IMR-90 (cell line): Measurements from ENCODE around the gene CFAP73. TPM values are rescaled to one million over a fixed set of nuclear protein-coding genes. Genes with fewer than 3 reads are reported as not detected.

Source experiments
- ATAC-seq: fragments of 200-7000 bp; cut with Tn5 transposase; 2 replicates; pipeline ENCODE4 v1.9.1; 2020; ENCODE audit warnings: low read depth, mild to moderate bottlenecking, moderate library complexity
- BruUV-seq: library from RNA; stranded (reverse); fragments of 400-500 nt; replicated peaks from 2 replicates; lab custom pipeline; 2021; lab: Mats Ljungman, UMichigan
- CTCF ChIA-PET: fragments of 300-600 bp; formaldehyde crosslinking; extraction: SDS; loops from one replicate; lab custom pipeline; 2021; ENCODE audit warnings: antibody characterized with exemption; lab: Yijun Ruan, JAX
- POLR2A ChIA-PET: fragments of 300-600 bp; sonication (Branson Sonifier 250); formaldehyde crosslinking; loops from one replicate; lab custom pipeline; 2022; ENCODE audit warnings: antibody characterized with exemption; ENCODE audit not compliant: unreplicated experiment; lab: Charles Lee
- DNase-seq: peaks from one replicate; pipeline ENCODE4 v3.0.0; 2013
- H2AFZ ChIP-seq: replicated peaks from 2 replicates; pipeline ENCODE3; 2013; ENCODE audit warnings: low read length, mild to moderate bottlenecking; ENCODE audit not compliant: poor library complexity
- H2AK5ac ChIP-seq: 2 replicates; pipeline ENCODE4 v1.6.1; 2013; ENCODE audit warnings: low read depth, low read length, inconsistent platforms
- H2AK9ac ChIP-seq: replicated peaks from 2 replicates; pipeline ENCODE3; 2013; ENCODE audit warnings: mild to moderate bottlenecking, low read depth, low read length, moderate library complexity; ENCODE audit not compliant: poor library complexity
- H2BK120ac ChIP-seq: 2 replicates; pipeline ENCODE4 v1.6.1; 2013; ENCODE audit warnings: low read depth, low read length, inconsistent platforms
- H2BK15ac ChIP-seq: 3 replicates; pipeline ENCODE4 v1.6.1; 2013; ENCODE audit warnings: low read depth, low read length, inconsistent platforms
- H2BK20ac ChIP-seq: 2 replicates; pipeline ENCODE4 v1.6.1; 2013; ENCODE audit warnings: low read depth, mild to moderate bottlenecking, inconsistent platforms, low read length, moderate library complexity
- H2BK5ac ChIP-seq: 2 replicates; pipeline ENCODE4 v1.6.1; 2013; ENCODE audit warnings: mild to moderate bottlenecking, low read depth, low read length, inconsistent platforms; ENCODE audit not compliant: poor library complexity, severe bottlenecking
- H3K14ac ChIP-seq: replicated peaks from 2 replicates; pipeline ENCODE4 v1.6.1; 2013; ENCODE audit warnings: low read depth, low read length, inconsistent platforms
- H3K18ac ChIP-seq: 2 replicates; pipeline ENCODE4 v1.6.1; 2013; ENCODE audit warnings: low read depth, low read length, control low read depth
- H3K23ac ChIP-seq: 2 replicates; pipeline ENCODE4 v1.6.1; 2013; ENCODE audit warnings: low read depth, low read length, inconsistent platforms
- H3K27ac ChIP-seq: 2 replicates; pipeline ENCODE4 v1.5.1; 2013; ENCODE audit warnings: mild to moderate bottlenecking, control low read depth, low read length; ENCODE audit not compliant: insufficient read depth
- H3K27me3 ChIP-seq: 2 replicates; pipeline ENCODE4 v1.6.1; 2013; ENCODE audit warnings: low read length; ENCODE audit not compliant: control insufficient read depth, insufficient read depth
- H3K36me3 ChIP-seq: 2 replicates; pipeline ENCODE4 v1.6.1; 2013; ENCODE audit warnings: low read length, mixed read lengths; ENCODE audit not compliant: control insufficient read depth, insufficient read depth
- H3K4ac ChIP-seq: 2 replicates; pipeline ENCODE4 v1.6.1; 2013; ENCODE audit warnings: low read depth, low read length, inconsistent platforms
- H3K4me1 ChIP-seq: 2 replicates; pipeline ENCODE4 v1.6.1; 2013; ENCODE audit warnings: low read length, mixed read lengths; ENCODE audit not compliant: control insufficient read depth, insufficient read depth
- H3K4me2 ChIP-seq: 2 replicates; pipeline ENCODE4 v1.6.1; 2013; ENCODE audit warnings: low read depth, mild to moderate bottlenecking, control low read depth, low read length, moderate library complexity
- H3K4me3 ChIP-seq: 2 replicates; pipeline ENCODE4 v1.5.1; 2013; ENCODE audit warnings: low read depth, mild to moderate bottlenecking, control low read depth, low read length, moderate library complexity; ENCODE audit not compliant: insufficient read depth
- H3K56ac ChIP-seq: 2 replicates; pipeline ENCODE4 v1.6.1; 2013; ENCODE audit warnings: low read length, inconsistent platforms; ENCODE audit not compliant: insufficient read depth; ENCODE audit errors: extremely low read depth
- H3K79me1 ChIP-seq, 2 experiments: 2 replicates each; pipeline ENCODE4 v1.6.1; 2013; ENCODE audit warnings: low read length in 2 of 2, inconsistent platforms in 1 of 2, low read depth in 1 of 2
- H3K9ac ChIP-seq: 2 replicates; pipeline ENCODE4 v1.6.1; 2013; ENCODE audit warnings: low read depth, low read length, control low read depth
- H3K9me1 ChIP-seq: 2 replicates; pipeline ENCODE4 v1.6.1; 2013; ENCODE audit warnings: low read length, inconsistent platforms; ENCODE audit not compliant: insufficient read depth
- H3K9me3 ChIP-seq: 2 replicates; pipeline ENCODE4 v1.6.1; 2013; ENCODE audit warnings: low read length; ENCODE audit not compliant: control insufficient read depth, insufficient read depth
- H4K20me1 ChIP-seq: 2 replicates; pipeline ENCODE4 v1.6.1; 2013; ENCODE audit warnings: low read length, inconsistent platforms; ENCODE audit not compliant: insufficient read depth
- H4K5ac ChIP-seq: 2 replicates; pipeline ENCODE4 v1.6.1; 2013; ENCODE audit warnings: mild to moderate bottlenecking, low read depth, low read length, control low read depth
- H4K8ac ChIP-seq, 2 experiments: 2 replicates each; pipeline ENCODE4 v1.6.1; 2013; ENCODE audit warnings: low read depth in 2 of 2, low read length in 2 of 2, control low read depth in 1 of 2, inconsistent platforms in 1 of 2
- H4K91ac ChIP-seq: 2 replicates; pipeline ENCODE4 v1.6.1; 2013; ENCODE audit warnings: low read depth, low read length, inconsistent platforms; ENCODE audit not compliant: insufficient read depth
- BHLHE40 ChIP-seq: fragments of 150-350 bp; IDR thresholded peaks from 2 replicates; pipeline ENCODE4 v1.6.1; 2016; ENCODE audit warnings: mild to moderate bottlenecking, low read depth, low read length
- CEBPB ChIP-seq: IDR thresholded peaks from 2 replicates; pipeline ENCODE4 v1.6.1; 2012; ENCODE audit warnings: low read depth, low read length, improper control_type of control experiment
- CHD1 ChIP-seq: IDR thresholded peaks from 2 replicates; pipeline ENCODE4 v1.6.1; 2012; ENCODE audit warnings: low read depth, low read length, improper control_type of control experiment
- ELK1 ChIP-seq: fragments of 150-350 bp; IDR thresholded peaks from 2 replicates; pipeline ENCODE4 v1.6.1; 2016; ENCODE audit warnings: low read depth, mild to moderate bottlenecking, low read length, moderate library complexity, borderline replicate concordance
- FOS ChIP-seq: fragments of 150-350 bp; IDR thresholded peaks from 2 replicates; pipeline ENCODE4 v1.6.1; 2016; ENCODE audit warnings: low read depth, low read length
- MAFK ChIP-seq: IDR thresholded peaks from 2 replicates; pipeline ENCODE4 v1.6.1; 2012; ENCODE audit warnings: low read depth, low read length, improper control_type of control experiment
- MAZ ChIP-seq: IDR thresholded peaks from 2 replicates; pipeline ENCODE4 v1.6.1; 2012; ENCODE audit warnings: low read depth, mild to moderate bottlenecking, low read length, improper control_type of control experiment, moderate library complexity, borderline replicate concordance
- MXI1 ChIP-seq: IDR thresholded peaks from 2 replicates; pipeline ENCODE4 v1.6.1; 2012; ENCODE audit warnings: low read depth, mild to moderate bottlenecking, low read length, moderate library complexity, borderline replicate concordance
- NFE2L2 ChIP-seq: fragments of 150-350 bp; IDR thresholded peaks from 2 replicates; pipeline ENCODE4 v1.6.1; 2016; ENCODE audit warnings: low read depth, mild to moderate bottlenecking, low read length
- POLR2A ChIP-seq: IDR thresholded peaks from 2 replicates; pipeline ENCODE4 v1.6.1; 2012; ENCODE audit warnings: mild to moderate bottlenecking, low read depth, low read length
- RAD21 ChIP-seq: IDR thresholded peaks from 2 replicates; pipeline ENCODE4 v1.6.1; 2012; ENCODE audit warnings: low read length, improper control_type of control experiment
- RCOR1 ChIP-seq: IDR thresholded peaks from 2 replicates; pipeline ENCODE4 v1.6.1; 2012; ENCODE audit warnings: mild to moderate bottlenecking, low read length, improper control_type of control experiment; ENCODE audit not compliant: insufficient replicate concordance
- RFX5 ChIP-seq: IDR thresholded peaks from 2 replicates; pipeline ENCODE4 v1.8.0; 2012; ENCODE audit warnings: low read depth, mild to moderate bottlenecking, low read length, moderate library complexity
- SMC3 ChIP-seq: fragments of 150-350 bp; IDR thresholded peaks from 2 replicates; pipeline ENCODE4 v1.6.1; 2016; ENCODE audit warnings: low read depth, mild to moderate bottlenecking, antibody characterized with exemption, low read length, moderate library complexity
- USF2 ChIP-seq: fragments of 150-350 bp; IDR thresholded peaks from 2 replicates; pipeline ENCODE4 v1.6.1; 2017; ENCODE audit warnings: mild to moderate bottlenecking, antibody characterized with exemption, low read length, low read depth
- WGBS, 2 experiments: methylation state at CpG; one replicate each; pipeline versions ENCODE4 v1.1.5 to v1.1.7; 2013; ENCODE audit warnings: missing lambda C conversion rate in 2 of 2; ENCODE audit not compliant: insufficient read length in 1 of 2; ENCODE audit errors: extremely low coverage in 2 of 2; 5-methylcytosine and 5-hydroxymethylcytosine counted together
- dilution Hi-C: fragments of 300-500 bp; cut with HindIII; formaldehyde crosslinking; loops from one replicate; pipeline ENCODE4 v1.14.3; 2018; ENCODE audit warnings: low sequenced_read_pairs; ENCODE audit not compliant: unreplicated experiment
- in situ Hi-C: fragments of 300-500 bp; cut with MboI; formaldehyde crosslinking; loops from 3 replicates; pipeline ENCODE4 v1.14.3; 2019; ENCODE audit warnings: low sequenced_read_pairs, inconsistent platforms, mixed read lengths
- intact Hi-C: fragments of 100-400 bp; cut with micrococcal nuclease; formaldehyde crosslinking; loops from 2 replicates; pipeline ENCODE4 v1.10.0; 2022
- polyA plus RNA-seq, 3 experiments: library from polyadenylated mRNA; depleted of rRNA; stranded (reverse); fragments of >200 nt; gene quantifications; 2 replicates each; pipeline ENCODE4 v1.2.3, GENCODE V29; 2012; ENCODE audit warnings: low replicate concordance in 1 of 3
- total RNA-seq: library from RNA; depleted of rRNA; stranded (reverse); fragments of >200 nt; gene quantifications from 2 replicates; pipeline ENCODE4 v1.2.3, GENCODE V29; 2012
- TF ChIP-seq, protein P1 (sequence below): conservative IDR thresholded peaks from 2 replicates; pipeline ENCODE4 v1.5.1; 2012; ENCODE audit warnings: mild to moderate bottlenecking, low read depth, low read length, improper control_type of control experiment

Gene CFAP73
- total and polyA plus RNA-seq, 2 of the 4 experiments (the other 2 are of a cell fraction): not detected

GRCh38 chr12:113140706-113141105 lies 8.8 kb upstream of the CFAP73 start:
- TF ChIP-seq RAD21 (no peak), MAZ (no peak), POLR2A (no peak), RCOR1 (no peak), MXI1 (no peak), MAFK (no peak), FOS (no peak), CHD1 (no peak), NFE2L2 (no peak), RFX5 (no peak), ELK1 (no peak), BHLHE40 (no peak), CEBPB (no peak), USF2 (no peak), SMC3 (no peak)
- TF ChIP-seq, protein P1, sequence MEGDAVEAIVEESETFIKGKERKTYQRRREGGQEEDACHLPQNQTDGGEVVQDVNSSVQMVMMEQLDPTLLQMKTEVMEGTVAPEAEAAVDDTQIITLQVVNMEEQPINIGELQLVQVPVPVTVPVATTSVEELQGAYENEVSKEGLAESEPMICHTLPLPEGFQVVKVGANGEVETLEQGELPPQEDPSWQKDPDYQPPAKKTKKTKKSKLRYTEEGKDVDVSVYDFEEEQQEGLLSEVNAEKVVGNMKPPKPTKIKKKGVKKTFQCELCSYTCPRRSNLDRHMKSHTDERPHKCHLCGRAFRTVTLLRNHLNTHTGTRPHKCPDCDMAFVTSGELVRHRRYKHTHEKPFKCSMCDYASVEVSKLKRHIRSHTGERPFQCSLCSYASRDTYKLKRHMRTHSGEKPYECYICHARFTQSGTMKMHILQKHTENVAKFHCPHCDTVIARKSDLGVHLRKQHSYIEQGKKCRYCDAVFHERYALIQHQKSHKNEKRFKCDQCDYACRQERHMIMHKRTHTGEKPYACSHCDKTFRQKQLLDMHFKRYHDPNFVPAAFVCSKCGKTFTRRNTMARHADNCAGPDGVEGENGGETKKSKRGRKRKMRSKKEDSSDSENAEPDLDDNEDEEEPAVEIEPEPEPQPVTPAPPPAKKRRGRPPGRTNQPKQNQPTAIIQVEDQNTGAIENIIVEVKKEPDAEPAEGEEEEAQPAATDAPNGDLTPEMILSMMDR: no peak
- ChIA-PET POLR2A (no interaction called here), CTCF (no interaction called here)
- H2AFZ ChIP-seq: no peak overlapping the region
- H2BK20ac ChIP-seq: no peak overlapping the region
- no peaks in the 10 kb centered on the region for H3K79me1 ChIP-seq
- H3K4me2 ChIP-seq: no peak overlapping the region
- H2BK120ac ChIP-seq: no peak overlapping the region
- H3K18ac ChIP-seq: no peak overlapping the region
- dilution Hi-C loops (no loop called here), in situ Hi-C loops (no loop called here), intact Hi-C loops (no loop called here)
- no peak overlapping the region for H3K23ac ChIP-seq
- no peak overlapping the region for H2AK5ac ChIP-seq
- H3K27ac ChIP-seq: no peak overlapping the region
- H4K91ac ChIP-seq: no peak overlapping the region
- no peaks in the 10 kb centered on the region for H3K9me3 ChIP-seq
- H3K9ac ChIP-seq: no peak overlapping the region
- H4K20me1 ChIP-seq: no peaks in the 10 kb centered on the region
- H2BK5ac ChIP-seq: no peak overlapping the region
- DNase-seq: no peak
- no peak overlapping the region for H3K4me3 ChIP-seq
- no peak overlapping the region for H3K14ac ChIP-seq
- WGBS, 2 experiments: no CpG with 5 or more reads among the region's 7 CpGs
- no peaks in the 10 kb centered on the region for H3K36me3 ChIP-seq
- no peak overlapping the region for H4K5ac ChIP-seq
- no peak overlapping the region for H3K56ac ChIP-seq
- H3K4me1 ChIP-seq: no peaks in the 10 kb centered on the region
- H3K4ac ChIP-seq: no peak overlapping the region
- H2AK9ac ChIP-seq: no peak overlapping the region
- H2BK15ac ChIP-seq: no peak overlapping the region
- no peaks in the 10 kb centered on the region for H3K9me1 ChIP-seq
- no peak overlapping the region for H4K8ac ChIP-seq
- BruUV-seq: no TSS peak
- peaks cover 7% of the 10 kb centered on the region for H3K27me3 ChIP-seq
- ATAC-seq: no peak
